GM19328 (cell line): Measurements from ENCODE around the gene OTULIN.

Experiments
- ATAC-seq: cut with Tn5 transposase; IDR thresholded peaks from one replicate; pipeline ENCODE4 v1.9.1; 2021; ENCODE audit warnings: mild to moderate bottlenecking, moderate library complexity; ENCODE audit not compliant: unreplicated experiment

The OTULIN gene

DNA sequence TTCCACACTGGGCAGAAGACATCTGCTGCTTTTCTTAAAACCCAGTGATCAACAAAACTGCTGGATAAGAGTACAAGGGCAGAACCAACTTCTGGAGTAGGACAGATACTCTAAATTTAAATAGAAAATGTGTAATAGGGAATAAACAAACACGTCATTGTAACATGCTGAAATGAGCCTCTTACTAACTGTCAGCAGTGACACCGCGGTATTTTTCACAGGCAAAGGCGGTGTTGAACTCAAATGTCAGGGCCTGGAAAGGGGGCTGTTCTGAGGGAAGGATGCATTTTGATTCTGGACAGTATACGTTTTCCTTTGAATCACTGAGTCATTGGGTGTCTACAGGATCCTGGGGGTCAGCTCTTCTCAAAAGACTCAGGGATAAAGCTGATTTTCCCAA lies 73.5 kb downstream of the OTULIN start:
- ATAC-seq = no peak

DNA sequence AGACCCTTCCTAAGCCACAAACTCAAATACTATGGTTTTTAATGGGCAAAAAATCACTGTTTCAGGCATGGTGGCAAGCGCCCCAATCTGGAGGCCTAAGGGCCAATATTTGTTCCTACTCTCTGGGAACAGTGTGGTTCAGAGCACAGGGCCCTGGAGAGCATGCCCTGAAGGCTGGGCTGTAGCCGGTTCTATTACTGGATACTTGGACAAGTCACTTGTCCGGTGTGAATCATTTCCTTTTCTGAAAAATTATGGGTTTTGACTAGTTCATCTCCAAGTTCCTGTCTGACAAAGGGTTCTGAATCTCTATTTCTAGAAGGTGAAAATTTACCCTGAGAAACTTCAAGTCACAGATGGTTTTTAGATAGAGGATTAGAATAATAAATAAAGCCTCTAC lies 75.0 kb downstream of the OTULIN start:
- ATAC-seq = no peak

DNA sequence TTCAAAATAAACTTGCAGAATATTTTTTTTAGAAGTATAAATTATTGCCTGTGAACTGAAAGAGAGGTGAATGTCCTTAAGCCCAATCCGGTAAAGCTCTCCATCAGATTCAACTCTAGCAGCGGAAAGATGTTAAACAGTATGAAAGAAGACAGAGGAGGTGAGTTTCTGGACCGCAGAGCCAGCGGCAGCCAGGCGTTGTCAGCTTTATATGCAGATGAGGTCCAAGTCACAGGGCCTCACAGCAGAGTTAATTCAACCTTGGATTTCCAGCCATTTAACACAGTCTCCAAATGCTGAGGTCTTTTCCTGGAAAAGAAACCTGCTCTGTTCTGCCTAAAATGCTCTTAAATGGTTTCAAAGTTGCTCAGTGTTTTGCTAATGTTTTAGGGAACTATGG lies 75.5 kb downstream of the OTULIN start:
- ATAC-seq = no peak

DNA sequence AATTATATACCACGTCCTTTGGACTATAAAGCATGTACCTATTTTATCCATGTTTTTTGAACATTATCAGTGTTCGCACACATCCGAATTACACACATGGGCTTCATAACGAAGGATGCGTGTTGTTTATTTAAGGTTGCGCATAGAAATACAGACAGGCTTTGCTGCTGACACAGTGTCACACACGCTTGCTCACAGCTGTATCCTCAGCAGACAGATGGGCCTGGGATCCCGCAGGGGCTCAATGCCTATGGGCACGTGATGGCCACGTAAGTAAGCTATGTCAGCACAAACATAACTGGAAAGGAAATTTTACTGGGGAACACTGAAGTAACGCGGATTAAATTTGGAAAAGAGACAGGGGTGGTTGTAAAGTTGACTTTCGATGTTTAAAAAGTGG lies 76.6 kb downstream of the OTULIN start:
- no peak for ATAC-seq

DNA sequence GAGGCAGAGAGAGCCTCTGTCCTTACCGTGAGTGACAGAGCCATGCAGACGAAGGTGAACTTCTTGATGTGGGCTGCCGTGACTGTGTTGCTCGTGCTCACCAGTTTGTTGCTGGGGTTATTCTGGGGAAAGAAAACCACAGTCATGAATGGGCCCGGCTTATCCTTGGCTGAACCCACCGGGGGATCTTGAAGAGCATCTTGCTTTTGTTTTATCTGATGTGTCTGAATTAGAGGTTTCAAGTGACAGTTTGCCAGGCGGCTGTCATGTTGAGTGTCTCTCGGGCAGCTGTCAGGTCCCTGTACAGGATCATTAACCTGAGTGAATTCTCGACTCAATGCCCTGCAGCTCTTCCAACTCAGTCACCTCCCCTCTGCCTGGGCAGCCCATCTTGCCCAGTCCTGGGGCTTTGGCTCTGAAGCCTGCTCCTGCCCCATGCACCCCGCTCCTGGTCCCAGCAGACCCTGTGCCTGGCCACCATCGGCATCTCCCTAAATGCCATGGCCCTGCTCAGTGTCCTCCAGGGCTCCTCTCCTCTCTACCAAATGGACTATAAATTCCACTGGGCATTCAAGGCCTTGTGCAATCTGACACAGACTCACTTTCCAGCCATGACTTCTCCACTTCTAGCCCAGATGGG lies 77.4 kb downstream of the OTULIN start:
- ATAC-seq = no peak

DNA sequence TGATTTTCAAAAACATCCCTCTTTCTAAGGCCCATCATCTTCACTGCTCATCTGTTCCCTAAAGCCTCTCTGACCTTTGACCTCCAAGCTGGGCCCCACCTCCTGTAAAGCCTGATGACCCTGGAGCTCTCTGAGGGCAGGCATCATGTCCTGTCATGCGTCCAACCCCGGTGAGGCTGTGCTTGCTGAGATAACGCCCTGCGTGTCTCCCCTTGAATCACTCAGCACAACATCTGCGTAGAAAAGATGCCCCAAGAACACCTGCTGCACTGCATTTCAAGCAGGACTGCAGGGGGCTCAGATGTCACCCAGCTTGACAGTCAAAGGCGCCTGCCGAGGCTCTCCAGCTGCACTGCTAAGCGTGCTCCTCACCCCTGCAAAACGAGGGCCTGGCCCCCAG lies 78.0 kb downstream of the OTULIN start:
- no peak for ATAC-seq

DNA sequence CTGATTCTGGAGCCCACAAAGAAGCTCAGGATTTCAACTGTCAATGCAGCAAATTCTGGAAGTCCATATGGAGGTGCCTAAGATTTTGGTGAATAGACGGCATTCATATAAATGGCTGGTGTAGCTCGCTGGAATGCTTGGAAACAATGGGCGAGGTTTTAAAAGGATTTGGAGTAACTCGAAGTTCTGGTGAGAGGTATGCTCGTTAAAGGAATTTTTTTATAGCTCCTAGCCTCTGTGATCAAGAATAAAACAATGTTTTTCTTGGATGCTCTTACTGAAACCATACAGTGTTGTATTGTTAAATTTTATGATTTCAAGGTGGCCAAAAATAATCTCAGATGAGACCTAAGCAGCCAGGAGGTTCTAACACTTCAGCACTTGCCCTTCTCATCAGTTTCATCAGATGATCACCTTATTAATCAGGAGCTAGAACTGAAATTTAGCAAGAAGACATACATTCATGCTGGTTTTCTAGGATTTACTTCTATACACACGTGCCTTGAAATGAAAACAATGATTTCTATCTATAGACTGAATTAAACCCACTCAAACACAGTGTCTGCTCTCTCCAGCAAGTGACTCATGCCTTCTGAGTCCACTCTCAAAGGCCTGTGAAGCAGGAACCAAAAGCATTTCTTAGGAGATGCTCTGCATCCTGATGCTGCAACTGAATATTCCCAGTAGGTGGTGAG lies 79.2 kb downstream of the OTULIN start:
- ATAC-seq = no peak

DNA sequence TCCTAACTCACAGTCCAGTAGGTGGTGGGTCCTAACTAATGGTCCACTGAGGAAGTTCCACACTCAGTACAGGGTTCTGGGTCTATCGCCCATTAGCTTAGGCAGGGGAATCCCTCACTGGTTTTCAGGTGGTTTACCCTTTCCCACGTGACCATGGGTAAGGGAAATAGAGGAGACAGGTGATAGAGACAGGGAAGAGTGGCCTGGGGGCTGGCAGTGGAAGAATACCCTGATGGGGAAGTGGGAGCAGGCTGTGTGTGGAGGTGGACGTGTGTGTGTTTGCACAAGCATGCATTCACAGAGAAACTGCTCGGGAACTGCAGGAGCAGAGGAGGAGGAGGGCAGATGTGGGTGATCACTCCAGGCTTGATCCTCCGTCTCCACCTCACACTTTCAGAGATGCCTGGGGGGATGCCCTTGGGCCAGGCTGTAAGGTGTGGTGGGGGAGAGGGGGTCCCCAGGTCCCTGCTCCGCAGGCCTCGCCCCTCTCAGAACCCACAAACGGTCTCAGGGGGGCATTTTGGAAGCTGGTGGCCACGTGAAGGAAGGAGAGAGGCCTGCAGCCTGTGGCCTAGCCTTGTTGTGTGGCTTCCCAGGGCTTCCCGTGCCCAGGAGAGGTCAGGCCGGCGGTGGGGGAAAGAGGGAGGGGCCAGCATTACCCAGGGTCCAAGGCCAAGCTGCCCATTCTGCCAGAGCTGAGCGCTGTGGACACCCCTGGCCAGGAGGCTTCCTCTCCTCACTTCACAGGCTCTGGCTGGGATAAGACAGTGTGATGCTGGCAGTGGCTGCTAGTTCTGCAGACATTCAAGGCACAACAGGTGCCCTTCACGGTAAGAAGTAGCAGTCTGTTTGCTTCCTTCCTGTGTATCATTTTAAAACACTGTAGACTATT lies 80.0 kb downstream of the OTULIN start:
- ATAC-seq = no peak

DNA sequence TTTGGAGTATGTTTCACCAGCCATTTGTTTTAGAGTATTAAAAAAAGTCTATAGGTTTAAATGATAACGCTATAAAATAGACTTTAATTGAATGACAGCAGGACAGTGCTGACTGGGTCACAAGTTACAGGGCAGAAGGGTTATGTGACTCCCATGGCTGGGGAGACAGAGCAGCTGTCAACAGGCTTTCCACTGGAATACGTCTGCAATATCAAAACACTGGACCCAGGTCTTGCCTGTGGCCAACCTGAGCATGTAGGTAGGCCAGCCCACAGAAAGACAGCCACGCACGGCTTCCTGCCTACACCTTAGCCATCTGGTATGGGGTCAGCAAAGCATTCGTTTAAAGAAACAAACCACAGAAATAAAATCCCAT lies 80.7 kb downstream of the OTULIN start:
- no peak for ATAC-seq

DNA sequence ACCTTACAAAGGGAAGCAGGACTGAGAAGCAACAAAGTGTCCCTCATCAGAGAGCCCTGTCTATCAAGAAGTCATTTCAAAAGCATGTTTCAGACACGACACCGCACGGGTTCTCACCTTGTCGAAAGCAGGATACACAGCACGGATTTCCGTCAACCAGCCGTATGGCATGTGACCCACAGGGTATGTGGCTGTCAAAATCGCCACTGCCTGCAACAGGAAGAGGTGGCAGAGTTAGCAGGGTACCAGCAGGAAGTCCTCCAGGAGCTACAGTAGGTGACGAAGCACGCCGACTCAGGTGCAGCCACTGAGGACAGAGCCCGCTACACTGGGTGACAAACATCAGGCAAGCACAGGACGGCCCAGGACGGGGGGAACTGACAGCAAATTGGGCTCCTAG lies 81.2 kb downstream of the OTULIN start:
- ATAC-seq = no peak

DNA sequence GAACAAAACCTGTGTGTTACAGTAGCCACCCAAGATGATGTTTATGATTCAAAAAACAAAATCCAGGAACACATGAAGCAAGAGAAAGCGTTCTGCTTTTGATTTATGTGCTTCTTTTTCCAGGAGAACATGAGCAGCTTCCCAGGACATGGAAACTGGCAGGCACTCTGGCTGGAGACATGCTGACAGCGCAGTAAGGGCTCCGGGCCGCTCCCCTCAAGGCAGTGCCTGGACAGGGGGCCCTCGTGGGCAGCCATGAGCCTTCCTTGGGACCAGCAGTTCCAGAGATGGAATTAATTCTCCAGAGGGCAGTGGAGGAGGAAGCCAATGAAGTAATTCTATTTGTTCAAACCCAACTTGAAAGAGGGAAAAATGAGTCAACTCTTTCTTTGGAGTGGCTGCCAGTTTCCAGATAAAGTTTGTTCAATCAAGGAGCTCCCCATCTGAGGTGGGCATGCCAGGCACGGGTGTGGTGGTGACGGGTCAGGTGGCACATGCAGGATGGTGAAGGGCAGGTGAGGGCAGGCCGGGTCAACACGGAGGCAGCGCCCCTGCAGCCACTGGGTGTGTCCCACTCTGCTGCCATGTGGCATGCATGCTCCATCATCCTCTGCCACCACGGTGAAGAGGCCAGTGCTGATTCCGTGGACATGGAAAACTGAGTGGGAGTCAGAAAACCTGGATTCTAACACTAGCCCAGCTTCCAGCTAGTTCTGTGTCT lies 83.8 kb downstream of the OTULIN start:
- no peak for ATAC-seq
